NB4 (cell line): Measurements from ENCODE around the gene SFTPB.
"Not testable (repeated sequence)": the region's sequence is repeated elsewhere in the genome, so short reads cannot be mapped to it uniquely, and the experiment has no call there.

Experiments used
- DNase-seq: peaks from one replicate; pipeline ENCODE4 v3.0.0; 2010; ENCODE audit warnings: low read depth
- H3K4me3 ChIP-seq: one replicate; pipeline ENCODE4 v1.5.1; 2011; ENCODE audit warnings: mild to moderate bottlenecking, low read depth, low read length, moderate library complexity
- MYC ChIP-seq: IDR thresholded peaks from 2 replicates; pipeline ENCODE4 v1.6.1; 2011; ENCODE audit warnings: low read depth, low read length
- POLR2A ChIP-seq: IDR thresholded peaks from 2 replicates; pipeline ENCODE4 v1.6.1; 2011; ENCODE audit warnings: mild to moderate bottlenecking; ENCODE audit not compliant: insufficient read length; ENCODE audit errors: extremely low read depth
- TF ChIP-seq, protein P1 (sequence below): IDR thresholded peaks from 2 replicates; pipeline ENCODE4 v1.6.1; 2011; ENCODE audit warnings: low read depth, low read length
- TF ChIP-seq, protein P2 (sequence below): IDR thresholded peaks from one replicate; pipeline ENCODE4 v1.5.1; 2012; ENCODE audit warnings: low read depth, low read length

SFTPB gene

DNA sequence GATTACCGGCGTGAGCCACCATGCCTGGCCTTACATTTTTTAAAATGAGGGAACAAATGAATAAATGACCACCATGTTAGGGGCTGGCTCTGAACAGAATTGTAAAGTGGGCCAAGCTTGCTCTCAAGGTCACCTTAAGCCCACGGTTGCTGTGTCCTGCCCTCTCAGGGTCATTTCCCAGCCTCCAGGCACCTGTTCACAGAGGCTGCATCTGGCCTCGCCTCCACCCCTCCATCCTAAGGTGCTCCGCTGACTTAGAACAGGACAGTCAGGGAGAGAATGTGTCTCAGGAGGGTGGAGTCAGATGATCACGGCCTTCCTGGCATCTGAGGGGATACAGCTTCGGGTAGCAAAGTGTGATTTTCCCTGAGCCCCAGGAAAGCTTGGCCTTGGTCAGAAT, 7.3 kb downstream of the SFTPB start:
- DNase-seq = no peak
- TF ChIP-seq MYC (no peak), POLR2A (no peak)
- TF ChIP-seq, protein P1, sequence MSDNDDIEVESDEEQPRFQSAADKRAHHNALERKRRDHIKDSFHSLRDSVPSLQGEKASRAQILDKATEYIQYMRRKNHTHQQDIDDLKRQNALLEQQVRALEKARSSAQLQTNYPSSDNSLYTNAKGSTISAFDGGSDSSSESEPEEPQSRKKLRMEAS = no peak
- TF ChIP-seq, protein P2, sequence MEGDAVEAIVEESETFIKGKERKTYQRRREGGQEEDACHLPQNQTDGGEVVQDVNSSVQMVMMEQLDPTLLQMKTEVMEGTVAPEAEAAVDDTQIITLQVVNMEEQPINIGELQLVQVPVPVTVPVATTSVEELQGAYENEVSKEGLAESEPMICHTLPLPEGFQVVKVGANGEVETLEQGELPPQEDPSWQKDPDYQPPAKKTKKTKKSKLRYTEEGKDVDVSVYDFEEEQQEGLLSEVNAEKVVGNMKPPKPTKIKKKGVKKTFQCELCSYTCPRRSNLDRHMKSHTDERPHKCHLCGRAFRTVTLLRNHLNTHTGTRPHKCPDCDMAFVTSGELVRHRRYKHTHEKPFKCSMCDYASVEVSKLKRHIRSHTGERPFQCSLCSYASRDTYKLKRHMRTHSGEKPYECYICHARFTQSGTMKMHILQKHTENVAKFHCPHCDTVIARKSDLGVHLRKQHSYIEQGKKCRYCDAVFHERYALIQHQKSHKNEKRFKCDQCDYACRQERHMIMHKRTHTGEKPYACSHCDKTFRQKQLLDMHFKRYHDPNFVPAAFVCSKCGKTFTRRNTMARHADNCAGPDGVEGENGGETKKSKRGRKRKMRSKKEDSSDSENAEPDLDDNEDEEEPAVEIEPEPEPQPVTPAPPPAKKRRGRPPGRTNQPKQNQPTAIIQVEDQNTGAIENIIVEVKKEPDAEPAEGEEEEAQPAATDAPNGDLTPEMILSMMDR = no peak
- H3K4me3 ChIP-seq = no peak overlapping the region

DNA sequence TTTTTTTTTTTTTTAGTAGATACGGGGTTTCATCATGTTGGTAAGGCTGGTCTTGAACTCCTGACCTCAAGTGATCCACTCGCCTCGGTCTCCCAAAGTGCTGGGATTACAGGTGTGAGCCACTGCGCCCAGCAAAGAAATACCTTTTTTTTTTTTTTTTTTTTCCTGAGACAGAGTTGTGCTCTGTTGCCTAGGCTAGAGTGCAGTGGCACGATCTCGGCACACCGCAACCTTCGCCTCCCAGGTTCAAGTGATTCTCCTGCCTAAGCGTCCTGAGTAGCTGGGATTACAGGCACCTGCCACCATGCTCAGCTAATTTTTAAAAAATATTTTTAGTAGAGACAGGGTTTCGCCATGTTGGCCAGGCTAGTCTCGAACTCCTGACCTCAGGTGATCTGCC, 7.7 kb downstream of the SFTPB start:
- not testable (repeated sequence) for H3K4me3 ChIP-seq, DNase-seq

DNA sequence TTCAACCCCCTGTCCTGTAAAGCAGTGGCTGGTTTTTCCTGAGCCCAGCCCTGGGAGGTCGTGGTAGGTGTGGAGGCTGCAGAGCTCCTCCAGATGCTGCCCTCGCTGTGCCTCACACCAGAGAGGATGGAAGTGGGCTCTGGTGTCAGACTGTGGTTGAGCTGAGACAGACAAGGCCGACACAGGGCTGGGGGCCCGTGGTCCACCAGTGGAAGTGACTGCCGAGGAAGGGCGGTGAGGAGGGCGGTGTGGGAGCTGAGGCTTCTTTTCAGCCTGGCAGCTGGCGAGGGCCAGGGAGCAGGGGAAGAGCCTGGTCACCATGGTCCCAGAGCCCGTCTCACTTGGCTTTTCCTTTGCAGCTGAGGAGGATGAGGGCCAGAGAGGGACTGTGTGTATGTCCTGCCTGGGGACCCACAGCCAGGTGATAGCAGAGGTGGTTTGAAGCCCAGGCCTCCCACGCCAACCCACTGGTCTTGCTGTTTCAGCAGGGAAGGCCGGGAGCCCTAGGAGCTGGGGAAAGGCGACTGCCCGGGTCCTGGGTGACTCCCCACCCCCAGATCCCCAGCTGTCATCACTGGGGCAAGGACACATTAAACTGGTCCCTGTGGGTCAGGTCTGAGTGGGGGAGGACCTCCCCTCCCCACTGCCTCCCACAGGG, 8.5 kb downstream of the SFTPB start:
- H3K4me3 ChIP-seq = no peak overlapping the region
- TF ChIP-seq, protein P2 = no peak
- TF ChIP-seq, protein P1 = no peak
- TF ChIP-seq MYC = no peak
- no peak for TF ChIP-seq POLR2A
- DNase-seq = no peak

DNA sequence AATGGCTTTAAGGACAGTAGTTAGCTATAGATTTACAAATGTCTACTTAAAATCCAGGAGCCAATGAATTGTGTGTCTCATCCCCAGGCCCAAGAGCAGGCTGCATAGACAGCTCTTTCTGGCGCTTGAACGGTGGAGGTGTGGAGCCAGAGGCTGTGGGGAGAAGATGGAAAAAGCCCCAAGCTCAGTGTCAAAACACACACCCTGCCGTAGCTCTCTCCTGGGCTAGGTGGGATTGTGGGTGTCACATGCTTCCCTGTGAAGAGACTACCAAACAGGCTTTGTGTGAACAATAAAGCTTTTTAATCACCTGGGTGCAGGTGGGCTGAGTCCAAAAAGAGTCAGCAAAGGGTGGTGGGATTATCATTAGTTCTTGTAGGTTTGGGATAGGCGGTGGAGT, 10.6 kb downstream of the SFTPB start:
- DNase-seq, H3K4me3 ChIP-seq: not testable (repeated sequence)

DNA sequence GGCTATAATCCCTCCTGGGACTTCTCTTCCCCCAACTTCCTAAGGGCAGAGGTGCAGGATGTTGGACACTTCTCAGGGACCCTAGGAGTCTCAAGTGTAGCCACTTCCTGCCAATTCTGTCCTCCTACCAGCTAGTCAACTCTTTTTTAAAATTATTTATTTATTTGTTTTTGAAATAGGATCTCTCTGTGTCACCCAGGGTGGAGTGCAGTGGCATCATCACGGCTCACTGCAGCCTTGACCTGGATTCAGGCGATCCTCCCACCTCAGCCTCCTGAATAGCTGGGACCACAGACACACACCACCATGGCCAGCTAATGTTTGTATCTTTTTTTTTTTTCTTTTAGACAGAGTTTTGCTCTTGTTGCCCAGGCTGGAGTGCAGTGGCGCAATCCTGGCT, 11.5 kb downstream of the SFTPB start:
- DNase-seq = no peak
- no peak overlapping the region for H3K4me3 ChIP-seq
- TF ChIP-seq, protein P2 = no peak
- TF ChIP-seq, protein P1 = no peak
- TF ChIP-seq MYC (no peak), POLR2A (no peak)

DNA sequence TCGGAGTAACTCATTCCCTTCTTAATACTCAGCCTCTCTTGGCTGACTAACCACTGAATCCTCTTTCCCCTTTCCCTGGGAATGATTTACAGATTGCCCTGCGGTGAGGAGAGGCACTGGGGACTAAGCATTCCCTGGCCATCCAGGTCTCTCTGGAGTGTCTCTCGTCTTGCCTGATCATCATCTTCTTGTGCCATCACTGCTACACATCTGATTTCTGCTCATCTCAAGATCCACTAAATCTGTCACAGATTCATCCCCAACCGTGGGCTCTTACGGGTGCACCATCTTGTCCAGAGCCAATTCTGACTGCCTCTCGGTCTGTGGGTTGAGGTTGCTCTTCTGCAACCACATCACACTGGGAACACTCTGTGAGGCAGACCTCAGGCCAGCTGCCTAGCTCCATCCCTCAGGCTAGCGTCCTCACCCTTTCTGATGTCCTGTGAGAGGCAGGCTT, 12.0 kb downstream of the SFTPB start:
- no peak overlapping the region for H3K4me3 ChIP-seq
- DNase-seq = no peak
- TF ChIP-seq MYC (no peak), POLR2A (no peak)
- TF ChIP-seq, protein P1 = no peak
- TF ChIP-seq, protein P2 = no peak

DNA sequence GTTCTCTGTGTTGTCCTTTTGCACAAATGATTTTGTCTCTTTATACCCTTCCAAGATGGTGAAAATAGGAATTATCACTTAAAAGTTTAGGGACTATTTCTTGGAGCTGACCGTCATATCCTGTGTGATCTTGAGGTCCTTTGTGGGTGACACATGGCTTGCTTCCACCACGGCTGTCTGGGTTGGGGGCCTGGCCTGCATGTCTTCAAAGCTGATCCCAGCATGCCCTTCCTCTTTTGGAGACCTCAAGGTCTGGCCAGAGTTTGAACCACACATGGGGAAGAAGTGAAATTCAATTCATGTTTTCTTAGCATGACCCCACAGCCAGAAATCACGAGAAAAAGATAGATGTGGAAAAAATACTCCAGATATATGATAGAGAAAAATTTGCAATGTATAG, 14.0 kb downstream of the SFTPB start:
- no peak for TF ChIP-seq POLR2A
- TF ChIP-seq, protein P1 = peak; percentile 27; the same call in 1 of the 2 replicates
- no peak overlapping the region for H3K4me3 ChIP-seq
- DNase-seq = peak; percentile 58
